IPS-18a (cell line): ENCODE results near the gene THAP12.

ENCODE experiments used
- H3K27ac ChIP-seq: one replicate; pipeline ENCODE4 v1.5.1; 2013; ENCODE audit warnings: low read length
- H3K27me3 ChIP-seq: one replicate; pipeline ENCODE4 v1.6.1; 2013; ENCODE audit warnings: mild to moderate bottlenecking, low read length; ENCODE audit not compliant: control insufficient read depth, insufficient read depth
- H3K36me3 ChIP-seq: one replicate; pipeline ENCODE4 v1.6.1; 2013; ENCODE audit warnings: low read depth, low read length; ENCODE audit not compliant: control insufficient read depth
- H3K4me1 ChIP-seq: one replicate; pipeline ENCODE4 v1.6.1; 2013; ENCODE audit warnings: low read depth, low read length; ENCODE audit not compliant: control insufficient read depth
- H3K4me3 ChIP-seq: one replicate; pipeline ENCODE4 v1.5.1; 2013; ENCODE audit warnings: low read length
- H3K9ac ChIP-seq: one replicate; pipeline ENCODE4 v1.6.1; 2013; ENCODE audit warnings: mild to moderate bottlenecking, low read length, moderate library complexity
- H3K9me3 ChIP-seq: one replicate; pipeline ENCODE4 v1.6.1; 2013; ENCODE audit warnings: low read depth, low read length; ENCODE audit not compliant: control insufficient read depth

Gene THAP12

GRCh38 chr11:76337923-76338322, 43.0 kb downstream of the THAP12 start:
- H3K9ac ChIP-seq, result no peak overlapping the region
- H3K36me3 ChIP-seq, result no peaks in the 10 kb centered on the region
- H3K27ac ChIP-seq, result no peak overlapping the region
- no peaks in the 10 kb centered on the region for H3K27me3 ChIP-seq
- no peak overlapping the region for H3K4me3 ChIP-seq
- peaks cover 13% of the 10 kb centered on the region for H3K9me3 ChIP-seq
- H3K4me1 ChIP-seq, result no peaks in the 10 kb centered on the region

- H3K27me3 ChIP-seq, result no peaks in the 10 kb centered on the region
- H3K9me3 ChIP-seq, result peaks cover 13% of the 10 kb centered on the region
- H3K36me3 ChIP-seq, result no peaks in the 10 kb centered on the region
- no peak overlapping the region for H3K9ac ChIP-seq
- H3K4me1 ChIP-seq, result no peaks in the 10 kb centered on the region
- H3K4me3 ChIP-seq, result no peak overlapping the region
- no peak overlapping the region for H3K27ac ChIP-seq
Observed at GRCh38 chr11:76337469-76337868, 43.5 kb downstream of the THAP12 start.

- no peaks in the 10 kb centered on the region for H3K27me3 ChIP-seq
- H3K4me3 ChIP-seq, result no peak overlapping the region
- H3K36me3 ChIP-seq, result no peaks in the 10 kb centered on the region
- no peaks in the 10 kb centered on the region for H3K4me1 ChIP-seq
- H3K9me3 ChIP-seq, result peaks cover 13% of the 10 kb centered on the region
- H3K27ac ChIP-seq, result no peak overlapping the region
- H3K9ac ChIP-seq, result no peak overlapping the region
Observed at GRCh38 chr11:76336597-76336996, 44.3 kb downstream of the THAP12 start.

- Histone ChIP-seq H3K9ac (no peak overlapping the region), H3K9me3 (peaks cover 13% of the 10 kb centered on the region), H3K36me3 (no peaks in the 10 kb centered on the region), H3K4me1 (no peaks in the 10 kb centered on the region), H3K27me3 (no peaks in the 10 kb centered on the region), H3K27ac (no peak overlapping the region), H3K4me3 (no peak overlapping the region)
Observed at GRCh38 chr11:76335842-76336241, 45.1 kb downstream of the THAP12 start.

- no peak overlapping the region for H3K4me3 ChIP-seq
Observed at GRCh38 chr11:76334826-76335389, 46.0 kb downstream of the THAP12 start.

GRCh38 chr11:76330651-76331050, 50.3 kb downstream of the THAP12 start:
- Histone ChIP-seq H3K36me3 (no peaks in the 10 kb centered on the region), H3K9me3 (peaks cover 11% of the 10 kb centered on the region), H3K27me3 (no peaks in the 10 kb centered on the region), H3K4me1 (no peaks in the 10 kb centered on the region), H3K27ac (no peak overlapping the region), H3K4me3 (no peak overlapping the region), H3K9ac (no peak overlapping the region)

More at GRCh38 chr11:76334826-76335389, 46.0 kb downstream of the THAP12 start:
- Histone ChIP-seq H3K9ac (no peak overlapping the region), H3K27ac (no peak overlapping the region), H3K9me3 (peaks cover 13% of the 10 kb centered on the region), H3K4me1 (no peaks in the 10 kb centered on the region), H3K36me3 (no peaks in the 10 kb centered on the region), H3K27me3 (no peaks in the 10 kb centered on the region)

- H3K27ac ChIP-seq, result no peak overlapping the region
- H3K9me3 ChIP-seq, result peaks cover 5% of the 10 kb centered on the region
- H3K4me3 ChIP-seq, result no peak overlapping the region
- no peak overlapping the region for H3K9ac ChIP-seq
- no peaks in the 10 kb centered on the region for H3K36me3 ChIP-seq
- no peaks in the 10 kb centered on the region for H3K4me1 ChIP-seq
- H3K27me3 ChIP-seq, result no peaks in the 10 kb centered on the region
Observed at GRCh38 chr11:76329983-76330382, 50.9 kb downstream of the THAP12 start.

GRCh38 chr11:76329084-76329648, 51.8 kb downstream of the THAP12 start:
- no peaks in the 10 kb centered on the region for H3K9me3 ChIP-seq
- no peak overlapping the region for H3K4me3 ChIP-seq
- no peaks in the 10 kb centered on the region for H3K4me1 ChIP-seq
- no peak overlapping the region for H3K9ac ChIP-seq
- no peaks in the 10 kb centered on the region for H3K27me3 ChIP-seq
- H3K36me3 ChIP-seq, result no peaks in the 10 kb centered on the region
- no peak overlapping the region for H3K27ac ChIP-seq

- Histone ChIP-seq H3K27ac (no peak overlapping the region), H3K4me1 (peaks cover 1% of the 10 kb centered on the region), H3K36me3 (no peaks in the 10 kb centered on the region), H3K4me3 (no peak overlapping the region), H3K27me3 (peaks cover 3% of the 10 kb centered on the region), H3K9ac (no peak overlapping the region), H3K9me3 (no peaks in the 10 kb centered on the region)
Observed at GRCh38 chr11:76327756-76328388, 53.1 kb downstream of the THAP12 start.

- H3K4me1 ChIP-seq, result peaks cover 5% of the 10 kb centered on the region
- peaks cover 10% of the 10 kb centered on the region for H3K27me3 ChIP-seq
- H3K4me3 ChIP-seq, result no peak overlapping the region
- no peaks in the 10 kb centered on the region for H3K9me3 ChIP-seq
- no peaks in the 10 kb centered on the region for H3K36me3 ChIP-seq
- no peak overlapping the region for H3K9ac ChIP-seq
- no peak overlapping the region for H3K27ac ChIP-seq
Observed at GRCh38 chr11:76327202-76327601, 53.7 kb downstream of the THAP12 start.

GRCh38 chr11:76325185-76325584, 55.7 kb downstream of the THAP12 start:
- H3K27ac ChIP-seq, result no peak overlapping the region
- peaks cover 5% of the 10 kb centered on the region for H3K4me1 ChIP-seq
- no peak overlapping the region for H3K9ac ChIP-seq
- peaks cover 30% of the 10 kb centered on the region for H3K27me3 ChIP-seq
- H3K36me3 ChIP-seq, result no peaks in the 10 kb centered on the region
- no peak overlapping the region for H3K4me3 ChIP-seq
- no peaks in the 10 kb centered on the region for H3K9me3 ChIP-seq

GRCh38 chr11:76323804-76324203, 57.1 kb downstream of the THAP12 start:
- Histone ChIP-seq H3K9me3 (no peaks in the 10 kb centered on the region), H3K4me1 (peaks cover 5% of the 10 kb centered on the region), H3K27ac (no peak overlapping the region), H3K4me3 (no peak overlapping the region), H3K9ac (no peak overlapping the region), H3K36me3 (no peaks in the 10 kb centered on the region), H3K27me3 (peaks cover 33% of the 10 kb centered on the region)
